GM18868 (cell line): ENCODE results near the gene GFRA1.
"Not testable (repeated sequence)": the region's sequence is repeated elsewhere in the genome, so short reads cannot be mapped to it uniquely, and the experiment has no call there.

Experiments used
- ATAC-seq: cut with Tn5 transposase; IDR thresholded peaks from one replicate; pipeline ENCODE4 v1.9.1; 2021; ENCODE audit warnings: mild to moderate bottlenecking, moderate library complexity; ENCODE audit not compliant: unreplicated experiment

Gene GFRA1

GRCh38 chr10:116076621-116077020 lies 196.4 kb downstream of the GFRA1 start:
- no peak for ATAC-seq

GRCh38 chr10:116073510-116073909 lies 199.5 kb downstream of the GFRA1 start:
- no peak for ATAC-seq

DNA sequence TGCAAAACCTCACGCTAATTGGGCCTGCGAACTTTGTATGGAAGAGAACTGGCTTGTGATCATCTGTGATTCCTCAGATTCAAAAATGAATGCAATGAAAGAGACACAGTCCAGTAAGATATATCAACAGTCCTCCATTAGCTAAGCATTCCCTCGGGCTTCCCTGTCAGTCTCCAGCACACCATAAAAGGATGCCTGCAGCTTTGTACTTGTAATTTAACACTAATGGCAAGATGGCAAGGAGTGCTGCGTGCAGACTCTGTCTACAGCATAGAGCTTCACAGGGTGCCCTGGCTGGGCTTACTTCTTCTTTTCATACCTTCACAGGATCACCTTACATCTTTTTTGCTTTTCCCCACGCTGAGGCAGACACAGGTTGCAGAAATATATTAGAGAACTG lies 200.0 kb downstream of the GFRA1 start:
- ATAC-seq: no peak

- ATAC-seq: no peak
Observed at GRCh38 chr10:116071453-116072148, 201.4 kb downstream of the GFRA1 start.

DNA sequence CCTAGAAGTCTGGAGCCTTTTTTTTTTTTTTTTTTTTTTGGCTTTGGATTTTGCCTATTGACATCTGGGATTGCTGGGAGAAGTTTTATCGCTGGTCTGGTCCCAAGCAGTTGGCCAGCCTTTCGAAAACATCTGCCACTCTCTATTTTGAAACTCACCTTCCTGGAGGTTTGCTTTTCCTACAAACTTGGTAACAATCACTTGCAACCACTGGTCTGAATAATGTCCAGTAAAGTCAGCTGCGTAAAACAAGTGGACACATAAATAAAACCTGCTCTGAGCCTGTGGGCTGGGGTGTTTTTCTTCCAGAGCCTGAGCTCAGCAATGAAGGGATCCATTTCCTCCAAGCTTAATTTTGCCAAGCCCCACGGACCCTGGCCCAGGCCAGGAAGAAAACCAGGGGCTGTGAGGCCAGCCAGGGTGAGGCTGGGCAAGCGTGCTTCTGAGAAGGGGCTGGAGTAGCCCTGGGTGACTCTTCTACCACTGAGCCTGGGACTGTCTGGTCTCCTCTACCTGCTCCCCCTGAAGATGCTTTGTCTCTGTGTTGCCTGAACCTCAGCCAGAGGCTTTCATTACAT lies 202.2 kb downstream of the GFRA1 start:
- ATAC-seq: no peak

DNA sequence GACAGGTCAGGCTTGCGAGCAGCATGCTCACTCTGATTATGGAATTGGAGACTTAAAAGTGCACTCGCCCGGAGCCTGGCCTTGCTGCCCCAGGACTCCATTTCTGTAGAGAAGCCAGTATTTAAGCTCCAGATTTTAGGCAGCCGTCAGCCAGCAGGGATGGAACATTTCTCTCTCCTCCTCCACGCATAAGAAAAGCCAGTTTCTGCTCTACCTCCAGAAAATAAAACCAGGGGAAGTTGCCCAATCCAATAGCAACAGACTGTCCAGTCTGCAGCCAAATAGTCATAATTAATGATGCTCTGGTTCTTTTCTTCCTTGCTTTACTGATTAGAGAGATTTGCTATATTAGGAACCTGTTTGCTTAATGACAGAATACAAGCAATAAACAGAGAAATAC lies 203.2 kb downstream of the GFRA1 start:
- ATAC-seq: no peak

GRCh38 chr10:116067825-116068224 lies 205.2 kb downstream of the GFRA1 start:
- ATAC-seq: no peak

GRCh38 chr10:116063107-116063506 lies 209.9 kb downstream of the GFRA1 start:
- no peak for ATAC-seq

DNA sequence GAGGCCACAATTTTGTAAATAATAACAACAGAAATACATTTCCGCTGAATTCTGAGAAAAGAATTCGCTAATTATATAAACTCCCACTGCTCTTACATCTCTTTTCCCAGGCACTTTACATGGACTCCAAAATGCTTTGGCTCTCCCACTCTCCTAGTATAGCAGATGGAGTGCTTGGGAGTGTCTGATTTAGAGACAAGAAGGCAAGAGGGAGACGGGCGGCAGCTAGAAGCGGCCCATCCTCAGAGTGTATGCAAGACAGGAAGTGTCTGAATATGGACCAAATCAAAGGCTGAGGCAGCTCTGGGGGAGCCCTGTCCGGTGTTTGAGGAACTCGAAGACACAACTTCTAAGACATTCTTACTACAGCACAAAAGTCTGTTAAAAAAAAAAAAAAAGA lies 212.1 kb downstream of the GFRA1 start:
- ATAC-seq: no peak

GRCh38 chr10:116059320-116059719 lies 213.7 kb downstream of the GFRA1 start:
- ATAC-seq: no peak

- no peak for ATAC-seq
Observed at GRCh38 chr10:116056445-116057293, 216.3 kb downstream of the GFRA1 start.

DNA sequence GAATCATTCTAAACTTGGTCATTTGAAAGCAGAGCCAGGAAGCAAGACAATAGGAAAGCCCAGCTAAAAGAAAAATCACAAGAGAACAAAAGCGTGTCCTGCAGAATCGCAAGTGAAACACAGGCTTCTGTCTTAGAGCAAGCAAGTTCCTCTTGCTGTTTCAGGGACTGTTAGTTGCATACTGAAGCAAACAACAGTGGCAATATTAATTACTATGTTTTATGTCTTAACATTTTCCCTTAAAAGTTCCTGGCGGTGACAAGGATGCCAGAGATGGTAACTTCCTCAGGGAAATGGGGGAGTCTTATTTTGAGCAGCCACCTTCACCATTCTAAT lies 217.1 kb downstream of the GFRA1 start:
- no peak for ATAC-seq

GRCh38 chr10:116055252-116055916 lies 217.6 kb downstream of the GFRA1 start:
- no peak for ATAC-seq

GRCh38 chr10:116053910-116054309 lies 219.1 kb downstream of the GFRA1 start:
- ATAC-seq: no peak

GRCh38 chr10:116053009-116053730 lies 219.8 kb downstream of the GFRA1 start:
- ATAC-seq: not testable (repeated sequence)

GRCh38 chr10:116052522-116052921 lies 220.5 kb downstream of the GFRA1 start:
- not testable (repeated sequence) for ATAC-seq

GRCh38 chr10:116049974-116050304 lies 223.1 kb downstream of the GFRA1 start:
- no peak for ATAC-seq

DNA sequence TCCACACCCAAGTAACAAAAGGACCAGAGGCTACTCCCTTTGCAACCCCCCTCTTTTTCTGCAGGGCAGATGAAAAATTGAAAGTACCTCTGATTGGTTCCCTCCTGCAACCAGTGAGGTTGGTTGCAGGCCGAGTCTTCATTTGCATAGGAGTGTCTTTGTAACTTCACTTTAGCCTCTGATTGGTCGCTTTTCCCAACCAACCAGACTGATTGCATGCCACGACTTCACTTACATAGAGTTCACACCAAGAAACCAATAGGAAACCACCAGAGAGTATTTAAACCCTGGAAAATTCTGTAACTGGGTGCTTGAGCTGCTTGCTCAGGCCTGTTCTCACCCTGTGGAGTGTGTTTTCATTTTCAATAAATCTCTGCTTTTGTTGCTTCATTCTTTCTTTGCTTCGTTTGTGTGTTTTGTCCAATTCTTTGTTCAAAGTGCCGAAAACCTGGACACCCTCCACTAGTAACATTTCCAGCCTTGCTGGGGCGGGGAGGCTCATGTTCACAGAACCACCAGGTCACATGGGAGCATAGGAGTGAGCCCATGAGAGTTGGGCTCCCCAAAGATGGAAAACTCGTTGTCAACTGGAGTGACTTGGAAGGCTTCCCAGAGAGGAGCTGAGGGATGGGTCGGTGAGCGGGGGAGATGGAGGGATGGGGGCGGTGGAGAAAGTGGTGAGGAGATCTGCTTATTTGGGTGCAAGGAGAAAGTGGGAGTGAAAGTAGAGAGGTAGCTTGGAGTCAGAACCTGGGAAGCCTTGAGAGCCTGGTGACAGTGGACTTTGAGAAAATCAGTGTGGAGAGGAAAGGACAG lies 223.6 kb downstream of the GFRA1 start:
- ATAC-seq: no peak

GRCh38 chr10:116045366-116046356 lies 227.3 kb downstream of the GFRA1 start:
- no peak for ATAC-seq
